Measurements from ENCODE around the gene PRSS21. TPM values are rescaled to one million over a fixed set of nuclear protein-coding genes. Genes with fewer than 3 reads are reported as not detected.

Gene PRSS21
- total RNA-seq, 2 experiments from 2014 or later = 68.7 to 69.6 TPM

GRCh38 chr16:2820836-2821486, 3.9 kb downstream of the PRSS21 start:
- peaks cover 10% of the 10 kb centered on the region; the same call in 1 of the 2 replicates for H3K79me2 ChIP-seq (ENCODE audit: insufficient read depth, low read depth, low read length)
- H3K4me3 ChIP-seq (ENCODE audit: low read depth, low read length, poor library complexity, severe bottlenecking) = no peak overlapping the region
- no TSS peak for BruUV-seq (replicated peaks)
- no peak for DNase-seq (ENCODE audit: low spot score)
- no peak overlapping the region for H3K27ac ChIP-seq (ENCODE audit: low read depth, low read length, poor library complexity, severe bottlenecking)
- H2AFZ ChIP-seq (ENCODE audit: low read length) = no peak overlapping the region
- TF ChIP-seq EZH2phosphoT487 (IDR thresholded peaks at IDR 0.05; ENCODE audit: borderline replicate concordance, low read depth, low read length) (no peak), CTCF (conservative IDR thresholded peaks at IDR 0.05; ENCODE audit: low read length) (no peak)
- H4K20me1 ChIP-seq (ENCODE audit: insufficient read depth, low read length) = no peaks in the 10 kb centered on the region
- POLR2A ChIA-PET = no interaction called here
- no peak overlapping the region for H3K4me2 ChIP-seq (ENCODE audit: low read length)
- no peaks in the 10 kb centered on the region for H3K9me3 ChIP-seq (ENCODE audit: low read length)
- CTCF ChIA-PET (ENCODE audit: unreplicated experiment) = no interaction called here
- intact Hi-C loops (cut with micrococcal nuclease; ENCODE audit: unreplicated experiment) = no loop called here
- no peaks in the 10 kb centered on the region for H3K9me2 ChIP-seq (ENCODE audit: insufficient read depth, low read length)
- no peaks in the 10 kb centered on the region for H3K36me3 ChIP-seq (ENCODE audit: insufficient read depth, low read length)
- H3K4me1 ChIP-seq (ENCODE audit: insufficient read depth, low read length, poor library complexity, severe bottlenecking) = peaks cover 14% of the 10 kb centered on the region

GRCh38 chr16:2821487-2822157, 4.6 kb downstream of the PRSS21 start:
- intact Hi-C loops (cut with micrococcal nuclease; ENCODE audit: unreplicated experiment) = no loop called here
- Histone ChIP-seq H3K79me2 (ENCODE audit: insufficient read depth, low read depth, low read length) (peaks cover 8% of the 10 kb centered on the region; the same call in 1 of the 2 replicates), H2AFZ (ENCODE audit: low read length) (no peak overlapping the region), H3K9me2 (ENCODE audit: insufficient read depth, low read length) (no peaks in the 10 kb centered on the region), H3K36me3 (ENCODE audit: insufficient read depth, low read length) (no peaks in the 10 kb centered on the region), H3K4me3 (ENCODE audit: low read depth, low read length, poor library complexity, severe bottlenecking) (no peak overlapping the region), H4K20me1 (ENCODE audit: insufficient read depth, low read length) (no peaks in the 10 kb centered on the region), H3K4me2 (ENCODE audit: low read length) (no peak overlapping the region), H3K27ac (ENCODE audit: low read depth, low read length, poor library complexity, severe bottlenecking) (no peak overlapping the region), H3K9me3 (ENCODE audit: low read length) (no peaks in the 10 kb centered on the region), H3K4me1 (ENCODE audit: insufficient read depth, low read length, poor library complexity, severe bottlenecking) (peaks cover 9% of the 10 kb centered on the region)
- TF ChIP-seq EZH2phosphoT487 (IDR thresholded peaks at IDR 0.05; ENCODE audit: borderline replicate concordance, low read depth, low read length) (no peak), CTCF (conservative IDR thresholded peaks at IDR 0.05; ENCODE audit: low read length) (no peak)
- CTCF ChIA-PET (ENCODE audit: unreplicated experiment) = interaction anchor here (1.2 kb wide), 1 partner anchor 10 kb away, joined by 3 read pairs; no protein-coding TSS in a partner anchor
- DNase-seq (ENCODE audit: low spot score) = no peak
- POLR2A ChIA-PET = no interaction called here
- BruUV-seq (replicated peaks) = no TSS peak

GRCh38 chr16:2822158-2822495, 5.1 kb downstream of the PRSS21 start:
- no peaks in the 10 kb centered on the region for H4K20me1 ChIP-seq (ENCODE audit: insufficient read depth, low read length)
- TF ChIP-seq EZH2phosphoT487 (IDR thresholded peaks at IDR 0.05; ENCODE audit: borderline replicate concordance, low read depth, low read length) (no peak), CTCF (conservative IDR thresholded peaks at IDR 0.05; ENCODE audit: low read length) (no peak)
- no peak overlapping the region for H3K4me2 ChIP-seq (ENCODE audit: low read length)
- no peak overlapping the region for H3K27ac ChIP-seq (ENCODE audit: low read depth, low read length, poor library complexity, severe bottlenecking)
- H3K9me2 ChIP-seq (ENCODE audit: insufficient read depth, low read length) = no peaks in the 10 kb centered on the region
- POLR2A ChIA-PET = no interaction called here
- DNase-seq (ENCODE audit: low spot score) = no peak
- CTCF ChIA-PET (ENCODE audit: unreplicated experiment) = interaction anchor here (1.2 kb wide), 1 partner anchor 9 kb away, joined by 3 read pairs; no protein-coding TSS in a partner anchor
- intact Hi-C loops (cut with micrococcal nuclease; ENCODE audit: unreplicated experiment) = no loop called here
- H3K79me2 ChIP-seq (ENCODE audit: insufficient read depth, low read depth, low read length) = peaks cover 6% of the 10 kb centered on the region; the same call in 1 of the 2 replicates
- no peaks in the 10 kb centered on the region for H3K9me3 ChIP-seq (ENCODE audit: low read length)
- H3K36me3 ChIP-seq (ENCODE audit: insufficient read depth, low read length) = no peaks in the 10 kb centered on the region
- no TSS peak for BruUV-seq (replicated peaks)
- H2AFZ ChIP-seq (ENCODE audit: low read length) = no peak overlapping the region
- H3K4me1 ChIP-seq (ENCODE audit: insufficient read depth, low read length, poor library complexity, severe bottlenecking) = peaks cover 6% of the 10 kb centered on the region
- H3K4me3 ChIP-seq (ENCODE audit: low read depth, low read length, poor library complexity, severe bottlenecking) = no peak overlapping the region
